Progenitor cell of endocrine pancreas (in vitro differentiated cells): Measurements from ENCODE around the gene KCTD4. TPM values are rescaled to one million over a fixed set of nuclear protein-coding genes. Genes with fewer than 3 reads are reported as not detected.

Source experiments
- DNase-seq: peaks from one replicate; pipeline ENCODE4 v3.0.0; 2021; ENCODE audit warnings: low spot score; ENCODE audit not compliant: unreplicated experiment
- H3K27ac Mint-ChIP-seq: 2 replicates; pipeline ENCODE4 v1.8.0; 2021; ENCODE audit warnings: mild to moderate bottlenecking, moderate library complexity, mixed read lengths
- H3K27me3 Mint-ChIP-seq: 2 replicates; pipeline ENCODE4 v1.8.0; 2021; ENCODE audit warnings: mixed read lengths
- H3K36me3 Mint-ChIP-seq: 2 replicates; pipeline ENCODE4 v1.8.0; 2022; ENCODE audit warnings: mixed read lengths; ENCODE audit not compliant: insufficient read depth
- H3K4me1 Mint-ChIP-seq: 2 replicates; pipeline ENCODE4 v1.8.0; 2021; ENCODE audit warnings: low read depth, mixed read lengths
- H3K4me3 Mint-ChIP-seq: 2 replicates; pipeline ENCODE4 v1.8.0; 2021; ENCODE audit warnings: low read depth, mild to moderate bottlenecking, moderate library complexity, mixed read lengths
- H3K9me3 Mint-ChIP-seq: 2 replicates; pipeline ENCODE4 v1.8.0; 2021; ENCODE audit warnings: low read depth, mixed read lengths
- CTCF ChIP-seq: fragments of 200-600 bp; sonication (generic); IDR thresholded peaks from one replicate; pipeline ENCODE4 v1.5.0; 2021; ENCODE audit warnings: antibody characterized with exemption, mild to moderate bottlenecking; ENCODE audit not compliant: unreplicated experiment
- total RNA-seq: library from RNA; stranded (reverse); gene quantifications from 2 replicates; pipeline ENCODE4 v1.2.1, GENCODE V29; 2021

The KCTD4 gene
- total RNA-seq, 1 donor from 2014 or later: not detected

GRCh38 chr13:45180303-45180702 is 20.5 kb downstream of the KCTD4 start:
- Mint-ChIP-seq H3K9me3 (no peaks in the 10 kb centered on the region), H3K27ac (no peak overlapping the region), H3K27me3 (no peaks in the 10 kb centered on the region), H3K36me3 (no peaks in the 10 kb centered on the region), H3K4me1 (peaks cover 4% of the 10 kb centered on the region), H3K4me3 (no peak overlapping the region)
- TF ChIP-seq CTCF: no peak
- DNase-seq: no peak

GRCh38 chr13:45179428-45179827 is 21.4 kb downstream of the KCTD4 start:
- TF ChIP-seq CTCF: no peak
- Mint-ChIP-seq H3K36me3 (peaks cover 2% of the 10 kb centered on the region), H3K4me3 (no peak overlapping the region)

GRCh38 chr13:45178349-45179162 is 22.3 kb downstream of the KCTD4 start:
- Mint-ChIP-seq H3K27me3 (no peaks in the 10 kb centered on the region), H3K4me1 (peaks cover 4% of the 10 kb centered on the region), H3K36me3 (peaks cover 2% of the 10 kb centered on the region), H3K9me3 (no peaks in the 10 kb centered on the region), H3K4me3 (no peak overlapping the region), H3K27ac (no peak overlapping the region)
- no peak for TF ChIP-seq CTCF
- DNase-seq: no peak

More at GRCh38 chr13:45179428-45179827, 21.4 kb downstream of the KCTD4 start:
- DNase-seq: no peak
- Mint-ChIP-seq H3K27me3 (no peaks in the 10 kb centered on the region), H3K27ac (peak overlapping the region; percentile 53), H3K4me1 (peaks cover 4% of the 10 kb centered on the region), H3K9me3 (no peaks in the 10 kb centered on the region)

- Mint-ChIP-seq H3K27me3 (no peaks in the 10 kb centered on the region), H3K4me1 (peaks cover 2% of the 10 kb centered on the region), H3K9me3 (no peaks in the 10 kb centered on the region), H3K36me3 (peaks cover 13% of the 10 kb centered on the region), H3K4me3 (no peak overlapping the region), H3K27ac (no peak overlapping the region)
- TF ChIP-seq CTCF: no peak
- no peak for DNase-seq
Measured at GRCh38 chr13:45174478-45174877, 26.4 kb downstream of the KCTD4 start.

- no peak overlapping the region for H3K27ac Mint-ChIP-seq
- peaks cover 15% of the 10 kb centered on the region for H3K36me3 Mint-ChIP-seq
- no peaks in the 10 kb centered on the region for H3K9me3 Mint-ChIP-seq
- no peak for TF ChIP-seq CTCF
- no peak overlapping the region for H3K4me3 Mint-ChIP-seq
- DNase-seq: no peak
- no peaks in the 10 kb centered on the region for H3K27me3 Mint-ChIP-seq
- H3K4me1 Mint-ChIP-seq: no peaks in the 10 kb centered on the region
Measured at GRCh38 chr13:45168555-45168930, 32.3 kb downstream of the KCTD4 start.
